Thoracic aorta (tissue), 2 donors: ENCODE data around the gene RTKN2. TPM values are rescaled to one million over a fixed set of nuclear protein-coding genes. Genes with fewer than 3 reads are reported as not detected.

Source experiments
- ATAC-seq: fragments of 150-250 bp; one replicate; pipeline ENCODE4 v1.8.0; 2017; ENCODE audit warnings: low read depth; ENCODE audit not compliant: insufficient number of reproducible peaks, low FRiP score
- DNase-seq: peaks from one replicate; pipeline ENCODE4 v3.0.0-alpha.2; 2020; ENCODE audit warnings: low spot score
- H3K27ac ChIP-seq, 2 donors: fragments of 200-600 bp; sonication (generic); 1 replicate in 1 of 2; 2 replicates in 1 of 2; pipeline ENCODE4 v1.5.1; 2016; ENCODE audit warnings: mild to moderate bottlenecking in 2 of 2, moderate library complexity in 2 of 2
- H3K27me3 ChIP-seq: fragments of 200-600 bp; sonication (generic); replicated peaks from 2 replicates; pipeline ENCODE4 v1.6.0; 2016; ENCODE audit warnings: mild to moderate bottlenecking; ENCODE audit not compliant: insufficient read depth
- H3K36me3 ChIP-seq: fragments of 200-600 bp; sonication (generic); one replicate; pipeline ENCODE4 v1.5.1; 2016
- H3K4me1 ChIP-seq, 2 donors: fragments of 200-600 bp; sonication (generic); 1 replicate in 1 of 2; 2 replicates in 1 of 2; pipeline versions ENCODE4 v1.5.1 to v1.6.0; 2016; ENCODE audit warnings: low read depth in 2 of 2, mild to moderate bottlenecking in 1 of 2; ENCODE audit not compliant: control insufficient read depth in 1 of 2
- H3K4me3 ChIP-seq: fragments of 200-600 bp; sonication (generic); 2 replicates; pipeline ENCODE4 v1.5.1; 2016; ENCODE audit warnings: mild to moderate bottlenecking
- H3K9me3 ChIP-seq: fragments of 200-600 bp; sonication (generic); 2 replicates; pipeline ENCODE4 v1.5.1; 2016
- CTCF ChIP-seq: fragments of 200-600 bp; sonication (generic); IDR thresholded peaks from one replicate; pipeline ENCODE4 v1.5.1; 2019; ENCODE audit warnings: antibody characterized with exemption
- total RNA-seq, 2 donors: library from RNA; depleted of rRNA; stranded (reverse); fragments of >200 nt; gene quantifications; one replicate each; pipeline versions ENCODE4 v1.1.0 to v1.2.3, GENCODE V29; 2016

The RTKN2 gene
- total RNA-seq, 2 donors from 2014 or later, result not detected

- TF ChIP-seq CTCF, result no peak
- DNase-seq, result no peak
- no peak overlapping the region for H3K4me3 ChIP-seq
- H3K4me1 ChIP-seq, result peaks cover 9 to 10% of the 10 kb centered on the region in 2 donors
- H3K9me3 ChIP-seq, result no peaks in the 10 kb centered on the region
- no peaks in the 10 kb centered on the region for H3K36me3 ChIP-seq
- no peak for ATAC-seq
- H3K27me3 ChIP-seq, result no peaks in the 10 kb centered on the region
- no peak overlapping the region for H3K27ac ChIP-seq
These were observed 135.0 kb downstream of the RTKN2 start for GRCh38 chr10:62133618-62134017.

Other genes starting within 250 kb of the RTKN2 start
- gene ZNF365, start 105.5 kb upstream of the RTKN2 start, total RNA-seq, result 1 to 10 TPM; 2.2 to 6.4 TPM